Loucy (cell line): Measurements from ENCODE around the gene ATP11A.

Experiments
- EZH2phosphoT487 ChIP-seq: fragments of 200-600 bp; IDR thresholded peaks from 2 replicates; pipeline ENCODE4 v1.6.1; 2018; ENCODE audit warnings: antibody characterized with exemption, mild to moderate bottlenecking, moderate library complexity, borderline replicate concordance
- TF ChIP-seq, protein P1 (sequence below): fragments of 200-600 bp; sonication (generic); conservative IDR thresholded peaks from 2 replicates; pipeline ENCODE4 v1.5.1; 2014; ENCODE audit warnings: mild to moderate bottlenecking, antibody characterized with exemption, low read length

DNA sequence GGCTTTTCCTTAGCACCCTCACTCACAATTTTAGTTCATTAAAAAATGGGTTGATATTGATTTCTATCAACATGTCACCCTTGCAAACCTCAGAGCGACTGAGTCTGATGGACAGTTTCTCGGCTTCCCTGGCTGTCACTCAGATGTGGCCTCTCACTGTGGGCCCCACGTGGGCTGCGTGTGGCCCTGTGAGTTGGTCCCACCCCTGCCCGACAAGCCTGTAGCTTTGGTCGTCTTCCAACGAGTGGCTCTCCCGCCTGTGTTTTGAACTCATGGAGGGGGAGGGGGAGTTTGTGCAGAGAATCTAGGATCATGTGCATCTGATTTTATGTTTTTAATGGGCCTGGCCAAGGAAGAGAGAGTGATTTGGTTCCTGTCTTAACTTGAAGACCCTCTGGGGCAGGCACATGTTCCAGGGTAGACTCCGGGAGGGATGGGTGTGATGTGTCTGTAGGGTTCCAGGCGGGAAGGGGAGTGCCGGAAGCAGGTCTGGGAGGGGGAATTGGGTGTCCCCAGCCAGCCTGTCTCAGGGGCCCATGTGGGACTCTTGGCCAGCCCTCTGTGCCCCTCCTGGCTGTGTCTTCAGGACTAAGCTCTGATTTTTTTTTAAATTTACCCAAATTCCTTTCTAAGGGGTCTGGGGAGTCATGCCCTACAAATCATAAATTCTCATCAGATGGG, 18.9 kb downstream of the ATP11A start:
- TF ChIP-seq, protein P1, sequence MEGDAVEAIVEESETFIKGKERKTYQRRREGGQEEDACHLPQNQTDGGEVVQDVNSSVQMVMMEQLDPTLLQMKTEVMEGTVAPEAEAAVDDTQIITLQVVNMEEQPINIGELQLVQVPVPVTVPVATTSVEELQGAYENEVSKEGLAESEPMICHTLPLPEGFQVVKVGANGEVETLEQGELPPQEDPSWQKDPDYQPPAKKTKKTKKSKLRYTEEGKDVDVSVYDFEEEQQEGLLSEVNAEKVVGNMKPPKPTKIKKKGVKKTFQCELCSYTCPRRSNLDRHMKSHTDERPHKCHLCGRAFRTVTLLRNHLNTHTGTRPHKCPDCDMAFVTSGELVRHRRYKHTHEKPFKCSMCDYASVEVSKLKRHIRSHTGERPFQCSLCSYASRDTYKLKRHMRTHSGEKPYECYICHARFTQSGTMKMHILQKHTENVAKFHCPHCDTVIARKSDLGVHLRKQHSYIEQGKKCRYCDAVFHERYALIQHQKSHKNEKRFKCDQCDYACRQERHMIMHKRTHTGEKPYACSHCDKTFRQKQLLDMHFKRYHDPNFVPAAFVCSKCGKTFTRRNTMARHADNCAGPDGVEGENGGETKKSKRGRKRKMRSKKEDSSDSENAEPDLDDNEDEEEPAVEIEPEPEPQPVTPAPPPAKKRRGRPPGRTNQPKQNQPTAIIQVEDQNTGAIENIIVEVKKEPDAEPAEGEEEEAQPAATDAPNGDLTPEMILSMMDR, result no peak
- TF ChIP-seq EZH2phosphoT487, result no peak
